CD4-positive, alpha-beta T cell treated with Interleukin-10 for 1 hour (primary cell): ENCODE results near the gene DLG5.

Experiments
- DNase-seq: peaks from one replicate; pipeline ENCODE4 v3.0.0-alpha.2; 2020

DLG5 gene

DNA sequence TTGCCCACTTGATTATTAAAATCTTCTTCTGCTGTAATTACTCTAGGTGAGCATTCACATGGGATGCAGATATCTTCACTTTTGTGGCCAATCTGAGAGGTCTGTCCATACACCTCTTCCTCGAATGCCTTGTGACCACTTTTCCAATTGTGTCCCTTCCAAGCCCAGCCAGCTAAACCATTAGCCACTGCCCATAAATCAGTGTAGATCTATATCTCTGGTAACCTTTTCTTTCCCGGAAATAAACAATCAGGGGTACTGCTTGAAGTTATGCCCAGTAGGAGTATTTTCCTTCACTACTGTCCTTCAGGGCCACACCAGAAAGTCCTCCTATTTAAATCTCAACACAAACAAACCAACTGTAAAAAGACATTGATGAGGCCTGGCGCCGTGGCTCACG is 184.4 kb downstream of the DLG5 start:
- DNase-seq, result no peak

DNA sequence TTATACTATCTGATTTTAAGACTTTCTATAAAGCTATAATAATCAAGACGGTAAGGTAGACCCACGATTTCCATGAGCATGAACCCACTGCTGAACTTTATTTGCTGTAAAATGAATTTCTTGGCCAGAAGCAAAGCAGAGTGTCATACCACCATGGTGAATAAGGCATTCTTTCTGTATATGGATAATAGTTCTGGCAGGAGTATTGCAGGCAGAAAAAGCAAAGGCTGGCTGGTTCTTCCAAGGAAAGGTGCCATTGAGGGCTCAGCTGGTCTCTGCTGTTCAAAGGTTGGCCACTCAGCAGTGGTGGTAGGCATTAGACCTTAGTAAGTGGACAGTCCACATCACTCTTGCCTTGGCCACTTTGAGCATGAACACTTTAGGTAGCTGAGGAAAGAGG is 184.8 kb downstream of the DLG5 start:
- DNase-seq, result no peak
